Measurements from ENCODE around the gene SMNDC1.
"Not testable (repeated sequence)": the region's sequence is repeated elsewhere in the genome, so short reads cannot be mapped to it uniquely, and the experiment has no call there.

SMNDC1 gene

GRCh38 chr10:110260746-110261477 lies 43.8 kb downstream of the SMNDC1 start:
- in situ Hi-C loops (cut with MboI; ENCODE audit: low sequenced_read_pairs) = loop anchor here (25.0 kb wide), 1 partner anchor 124 kb away; no protein-coding TSS in a partner anchor

- in situ Hi-C loops (cut with MboI; ENCODE audit: low sequenced_read_pairs) = loop anchor here (25.0 kb wide), 1 partner anchor 122 kb away; no protein-coding TSS in a partner anchor
These were observed 45.4 kb downstream of the SMNDC1 start for GRCh38 chr10:110259317-110259716.

GRCh38 chr10:110258542-110258941 lies 46.2 kb downstream of the SMNDC1 start:
- in situ Hi-C loops (cut with MboI; ENCODE audit: low sequenced_read_pairs) = loop anchor here (25.0 kb wide), 1 partner anchor 121 kb away; no protein-coding TSS in a partner anchor

- in situ Hi-C loops (cut with MboI; ENCODE audit: low sequenced_read_pairs) = loop anchor here (25.0 kb wide), 1 partner anchor 117 kb away; no protein-coding TSS in a partner anchor
These were observed 50.3 kb downstream of the SMNDC1 start for GRCh38 chr10:110254467-110254866.

DNA sequence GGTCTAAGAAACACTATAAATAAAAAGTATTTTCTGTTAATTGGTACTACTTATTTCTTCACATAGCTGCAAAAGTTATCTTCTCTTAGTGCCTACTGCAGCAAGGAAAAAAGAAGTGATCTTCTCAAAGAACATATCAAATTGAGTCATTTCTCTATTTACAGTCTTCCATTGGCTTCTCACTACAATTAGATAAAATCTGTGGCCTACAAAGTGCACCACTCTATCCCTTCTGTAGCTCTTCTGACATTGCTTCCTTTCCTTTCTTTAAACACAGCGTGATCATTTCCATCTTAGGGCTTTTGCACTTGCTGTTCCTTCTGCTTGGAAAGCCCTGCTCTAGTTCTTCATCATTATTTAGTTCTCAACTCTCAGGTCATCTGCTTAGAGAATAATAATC lies 52.6 kb downstream of the SMNDC1 start:
- in situ Hi-C loops (cut with MboI; ENCODE audit: low sequenced_read_pairs) = loop anchor here (25.0 kb wide), 1 partner anchor 115 kb away; no protein-coding TSS in a partner anchor

DNA sequence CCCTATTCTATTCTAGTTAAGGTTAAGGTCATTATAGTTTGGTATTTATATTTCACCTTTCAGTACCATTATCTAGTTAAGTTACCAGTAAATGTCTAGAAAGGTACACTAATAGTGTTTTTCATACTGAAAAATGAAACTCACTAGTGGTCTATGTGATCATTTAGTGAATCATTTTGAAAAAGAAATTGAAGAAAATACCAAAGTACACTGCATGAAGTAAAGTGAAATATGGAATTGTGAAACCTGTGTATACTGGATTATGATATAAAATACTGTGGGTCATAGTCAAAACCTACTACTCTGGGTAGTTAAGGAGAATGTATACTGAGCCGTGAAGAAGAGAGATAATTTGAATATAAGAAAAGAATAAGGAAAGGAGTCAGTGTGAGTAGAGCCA lies 53.3 kb downstream of the SMNDC1 start:
- in situ Hi-C loops (cut with MboI; ENCODE audit: low sequenced_read_pairs) = loop anchor here (25.0 kb wide), 1 partner anchor 114 kb away; no protein-coding TSS in a partner anchor

GRCh38 chr10:110249489-110249888 lies 55.2 kb downstream of the SMNDC1 start:
- in situ Hi-C loops (cut with MboI; ENCODE audit: low sequenced_read_pairs) = not testable (repeated sequence)

- in situ Hi-C loops (cut with MboI; ENCODE audit: low sequenced_read_pairs) = not testable (repeated sequence)
These were observed 56.9 kb downstream of the SMNDC1 start for GRCh38 chr10:110247833-110248232.

DNA sequence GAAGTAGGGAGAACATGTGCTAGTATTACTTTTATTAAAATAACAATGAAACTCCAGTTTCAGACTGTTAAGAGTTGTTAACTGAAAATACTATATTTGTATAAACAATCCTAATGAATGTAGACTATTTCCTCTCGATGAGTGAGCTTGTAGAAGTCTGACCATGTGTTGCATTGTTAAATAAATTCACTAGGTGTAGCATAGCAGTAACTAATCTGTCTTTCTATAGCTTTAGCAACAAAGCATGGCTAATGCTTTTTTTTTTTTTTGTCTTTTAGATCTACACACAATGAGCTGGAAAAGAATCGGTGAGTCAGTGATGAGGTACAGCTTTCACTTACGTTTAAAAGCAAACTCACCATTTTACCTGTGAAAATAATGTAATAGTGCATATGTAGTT lies 60.2 kb downstream of the SMNDC1 start:
- in situ Hi-C loops (cut with MboI; ENCODE audit: low sequenced_read_pairs) = no loop called here

- in situ Hi-C loops (cut with MboI; ENCODE audit: low sequenced_read_pairs) = no loop called here
These were observed 62.2 kb downstream of the SMNDC1 start for GRCh38 chr10:110242511-110242910.

GRCh38 chr10:110241841-110242240 lies 62.9 kb downstream of the SMNDC1 start:
- in situ Hi-C loops (cut with MboI; ENCODE audit: low sequenced_read_pairs) = no loop called here

DNA sequence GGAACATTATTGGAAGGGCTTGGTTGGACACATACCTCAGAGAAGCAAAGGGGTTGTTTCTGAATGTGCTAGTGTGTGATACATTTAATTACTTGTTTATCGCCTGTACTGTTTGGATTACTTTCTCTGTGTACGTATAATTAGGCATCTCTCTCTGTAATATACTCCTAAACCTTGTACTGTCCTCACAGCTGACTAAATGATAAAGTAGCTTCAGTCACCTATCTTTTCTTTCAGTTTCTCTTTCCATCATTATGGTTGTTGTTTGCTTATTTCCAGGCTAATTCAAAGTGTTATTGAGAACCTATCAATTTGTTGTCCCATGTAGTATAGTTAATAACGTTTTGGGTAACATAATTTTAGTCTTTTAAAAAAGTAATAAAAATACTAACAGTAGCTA lies 63.3 kb downstream of the SMNDC1 start:
- in situ Hi-C loops (cut with MboI; ENCODE audit: low sequenced_read_pairs) = no loop called here

Data from hTERT RPE-1 (cell line).